ENCODE measurements around the gene SH3YL1. TPM values are rescaled to one million over a fixed set of nuclear protein-coding genes. Genes with fewer than 3 reads are reported as not detected.

SH3YL1 gene
- total RNA-seq, 1 donor from 2014 or later, result 42.2 TPM

DNA sequence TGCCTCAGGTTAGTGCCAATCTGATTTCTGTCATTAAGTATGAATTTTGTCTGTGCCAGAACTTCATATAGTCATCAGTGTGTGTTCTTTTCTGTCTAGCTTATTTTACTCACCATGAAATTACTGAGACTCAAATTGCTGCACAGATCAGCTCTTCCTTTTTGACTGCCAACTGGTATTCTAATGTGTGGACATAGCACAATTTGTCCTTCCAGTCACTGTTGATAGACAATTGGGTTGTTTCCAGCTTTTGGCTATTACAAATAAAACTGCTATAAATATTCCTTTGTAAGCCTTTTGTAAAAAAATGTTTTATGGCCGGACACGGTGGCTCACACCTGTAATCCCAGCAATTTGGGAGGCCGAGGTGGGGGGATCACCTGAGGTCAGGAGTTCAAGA is 7.7 kb downstream of the SH3YL1 start:
- ATAC-seq (no peak), DNase-seq (no peak)
- intact Hi-C loops (cut with DNase I), result no loop called here
- no peak for TF ChIP-seq CTCF (IDR thresholded peaks at IDR 0.05)
- no peaks in the 10 kb centered on the region for H3K27me3 ChIP-seq (ENCODE audit: low read depth)
- H3K4me1 ChIP-seq, result peaks cover 12% of the 10 kb centered on the region
- H3K27ac ChIP-seq, result no peak overlapping the region
- no peak overlapping the region for H3K4me3 ChIP-seq
- no peaks in the 10 kb centered on the region for H3K9me3 ChIP-seq
- H3K36me3 ChIP-seq, result peaks cover 15% of the 10 kb centered on the region

- DNase-seq, result no peak
- H3K4me3 ChIP-seq, result no peak overlapping the region
- H3K36me3 ChIP-seq, result peaks cover 15% of the 10 kb centered on the region
- H3K27ac ChIP-seq, result no peak overlapping the region
- TF ChIP-seq CTCF (IDR thresholded peaks at IDR 0.05), result no peak
- intact Hi-C loops (cut with DNase I), result no loop called here
- no peaks in the 10 kb centered on the region for H3K9me3 ChIP-seq
- no peaks in the 10 kb centered on the region for H3K27me3 ChIP-seq (ENCODE audit: low read depth)
- peaks cover 3% of the 10 kb centered on the region for H3K4me1 ChIP-seq
- no peak for ATAC-seq
These were observed 8.6 kb downstream of the SH3YL1 start for GRCh38 chr2:255195-255594.

DNA sequence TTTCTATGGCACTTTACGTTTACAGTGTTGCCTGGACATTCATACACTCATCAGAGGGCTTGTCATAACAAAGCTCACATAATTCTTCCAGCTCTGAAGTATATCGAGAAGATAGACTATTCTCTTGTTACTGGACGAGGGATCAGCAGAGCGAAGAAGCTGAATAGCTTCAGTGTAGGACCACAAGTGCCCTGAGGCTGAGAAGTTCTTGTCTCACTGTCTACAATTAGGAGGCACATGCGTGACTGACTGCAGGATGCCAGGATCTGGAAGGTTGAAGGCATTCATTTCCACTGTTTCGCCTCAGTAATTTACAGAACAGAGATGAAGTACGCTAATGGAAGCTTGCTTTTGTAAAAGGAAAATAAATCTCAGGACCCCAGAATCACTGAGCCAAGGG is 9.6 kb downstream of the SH3YL1 start:
- intact Hi-C loops (cut with DNase I), result no loop called here
- Histone ChIP-seq H3K4me1 (no peaks in the 10 kb centered on the region), H3K27me3 (ENCODE audit: low read depth) (no peaks in the 10 kb centered on the region), H3K9me3 (no peaks in the 10 kb centered on the region), H3K36me3 (peaks cover 20% of the 10 kb centered on the region), H3K27ac (no peak overlapping the region), H3K4me3 (no peak overlapping the region)
- ATAC-seq, result no peak
- DNase-seq, result no peak
- no peak for TF ChIP-seq CTCF (IDR thresholded peaks at IDR 0.05)

GRCh38 chr2:253202-253638 is 10.6 kb downstream of the SH3YL1 start:
- DNase-seq (no peak), ATAC-seq (no peak)
- Histone ChIP-seq H3K27me3 (ENCODE audit: low read depth) (no peaks in the 10 kb centered on the region), H3K36me3 (peaks cover 31% of the 10 kb centered on the region), H3K27ac (no peak overlapping the region), H3K4me3 (no peak overlapping the region), H3K9me3 (no peaks in the 10 kb centered on the region), H3K4me1 (no peaks in the 10 kb centered on the region)
- intact Hi-C loops (cut with DNase I), result no loop called here
- no peak for TF ChIP-seq CTCF (IDR thresholded peaks at IDR 0.05)

GRCh38 chr2:252001-252602 is 11.7 kb downstream of the SH3YL1 start:
- Histone ChIP-seq H3K4me3 (no peak overlapping the region), H3K36me3 (peaks cover 37% of the 10 kb centered on the region), H3K9me3 (no peaks in the 10 kb centered on the region), H3K4me1 (no peaks in the 10 kb centered on the region), H3K27ac (no peak overlapping the region), H3K27me3 (ENCODE audit: low read depth) (no peaks in the 10 kb centered on the region)
- no peak for ATAC-seq
- no peak for TF ChIP-seq CTCF (IDR thresholded peaks at IDR 0.05)
- DNase-seq, result no peak
- intact Hi-C loops (cut with DNase I), result no loop called here

All from lower lobe of right lung (tissue), 2 donors.